GM10248 (cell line): ENCODE measurements around the gene RIC8A.

Experiments used
- CTCF ChIA-PET: fragments of 300-600 bp; sonication (Branson Sonifier 250); formaldehyde crosslinking; extraction: SDS; loops from one replicate; lab custom pipeline; 2021; ENCODE audit warnings: antibody characterized with exemption; lab: Yijun Ruan, JAX
- POLR2A ChIA-PET: fragments of 350-650 bp; sonication (Branson Sonifier 250); formaldehyde crosslinking; extraction: SDS; loops from one replicate; lab custom pipeline; 2020; ENCODE audit warnings: antibody characterized with exemption; lab: Yijun Ruan, JAX
- DNase-seq: peaks from one replicate; pipeline ENCODE4 v3.0.0; 2012; ENCODE audit errors: extremely low spot score
- CTCF ChIP-seq: IDR thresholded peaks from 2 replicates; pipeline ENCODE4 v1.5.1; 2012; ENCODE audit warnings: mild to moderate bottlenecking, low read depth; ENCODE audit errors: extremely low read depth, missing control alignments, control extremely low read depth

Gene RIC8A

GRCh38 chr11:197741-198235 is 9.7 kb upstream of the RIC8A start:
- no peak for DNase-seq
- ChIA-PET POLR2A (no interaction called here), CTCF (no interaction called here)
- no peak for TF ChIP-seq CTCF

- CTCF ChIA-PET = no interaction called here
- POLR2A ChIA-PET = interaction anchor here (1.3 kb wide), 1 partner anchor 9 kb away, joined by 3 read pairs; the partner anchor contains the start of genes BET1L and RIC8A
- no peak for TF ChIP-seq CTCF
- no peak for DNase-seq
Measured at GRCh38 chr11:198236-198806, 9.2 kb upstream of the RIC8A start.

GRCh38 chr11:199004-199581 is 8.4 kb upstream of the RIC8A start:
- CTCF ChIA-PET = no interaction called here
- POLR2A ChIA-PET = interaction anchor here (1.3 kb wide), 1 partner anchor 8 kb away, joined by 3 read pairs; the partner anchor contains the start of genes BET1L and RIC8A
- TF ChIP-seq CTCF = no peak
- DNase-seq = no peak

GRCh38 chr11:199782-200181 is 7.7 kb upstream of the RIC8A start:
- no peak for TF ChIP-seq CTCF
- no peak for DNase-seq
- ChIA-PET POLR2A (interaction anchor here (1.4 kb wide), 1 partner anchor 16 kb away, joined by 3 read pairs; no protein-coding TSS in a partner anchor), CTCF (no interaction called here)

- ChIA-PET CTCF (no interaction called here), POLR2A (interaction anchor here (1.4 kb wide), 1 partner anchor 16 kb away, joined by 3 read pairs; no protein-coding TSS in a partner anchor)
- no peak for TF ChIP-seq CTCF
- no peak for DNase-seq
Measured at GRCh38 chr11:200224-201003, 7.1 kb upstream of the RIC8A start.

GRCh38 chr11:201966-202365 is 5.5 kb upstream of the RIC8A start:
- DNase-seq = no peak
- TF ChIP-seq CTCF = no peak
- ChIA-PET POLR2A (no interaction called here), CTCF (no interaction called here)
